C4-2B (cell line): ENCODE data around the gene TRERF1.

ENCODE experiments used
- CTCF ChIP-seq: fragments of 450-650 bp; conservative IDR thresholded peaks from 2 replicates; pipeline ENCODE4 v1.5.1; 2017; ENCODE audit warnings: mild to moderate bottlenecking
- ZFX ChIP-seq: fragments of 450-650 bp; IDR thresholded peaks from 2 replicates; pipeline ENCODE4 v1.6.1; 2017

- TF ChIP-seq CTCF (no peak), ZFX (no peak)
These were observed 20.0 kb upstream of the TRERF1 start for GRCh38 chr6:42471714-42472113.
